ENCODE data around the gene NALCN.

- TF ChIP-seq CTCF (IDR thresholded peaks at IDR 0.05): no peak
- no peak for TF ChIP-seq POLR2A (IDR thresholded peaks at IDR 0.05)
Observed at GRCh38 chr13:101298517-101298916, 117.8 kb downstream of the NALCN start.

Measured in body of pancreas (tissue), 4 donors.